Keratinocyte (primary cell): Measurements from ENCODE around the gene GPC1. TPM values are rescaled to one million over a fixed set of nuclear protein-coding genes. Genes with fewer than 3 reads are reported as not detected.

ENCODE experiments used
- DNase-seq: peaks from one replicate; pipeline ENCODE4 v3.0.0-alpha.2; 2011; ENCODE audit warnings: low read depth, missing footprints, low spot score
- FAIRE-seq: peaks from 2 replicates; lab custom pipeline; 2011; peaks lifted over from hg19 to GRCh38; lab: Jason Lieb, UNC
- H2AFZ ChIP-seq: 2 replicates; pipeline ENCODE4 v1.6.0; 2012; ENCODE audit warnings: low read length, control low read depth, inconsistent platforms; ENCODE audit not compliant: control insufficient read depth
- H3K27ac ChIP-seq: 2 replicates; pipeline ENCODE4 v1.5.1; 2011; ENCODE audit warnings: low read length; ENCODE audit not compliant: control insufficient read depth, insufficient read depth
- H3K27me3 ChIP-seq: 3 replicates; pipeline ENCODE4 v1.6.0; 2011; ENCODE audit warnings: low read length; ENCODE audit not compliant: control insufficient read depth, insufficient read depth; ENCODE audit errors: extremely low read depth
- H3K36me3 ChIP-seq, 2 experiments: 2 replicates in 1 of 2; 3 replicates in 1 of 2; pipeline ENCODE4 v1.5.1; 2011; ENCODE audit warnings: low read length in 2 of 2, mild to moderate bottlenecking in 1 of 2; ENCODE audit not compliant: control insufficient read depth in 2 of 2, insufficient read depth in 2 of 2; ENCODE audit errors: extremely low read depth in 1 of 2
- H3K4me1 ChIP-seq: 3 replicates; pipeline ENCODE4 v1.5.1; 2011; ENCODE audit warnings: low read length; ENCODE audit not compliant: control insufficient read depth, insufficient read depth; ENCODE audit errors: extremely low read depth
- H3K4me2 ChIP-seq: 3 replicates; pipeline ENCODE4 v1.6.0; 2011; ENCODE audit warnings: low read depth, low read length; ENCODE audit not compliant: control insufficient read depth, insufficient read depth; ENCODE audit errors: extremely low read depth
- H3K4me3 ChIP-seq, 3 experiments: fragments of 200-600 bp in 1 of 3; sonication (generic) in 1 of 3; 2 replicates in 2 of 3; 3 replicates in 1 of 3; pipeline ENCODE4 v1.5.1; 2011 to 2016; ENCODE audit warnings: low read length in 3 of 3, mild to moderate bottlenecking in 3 of 3, control low read depth in 2 of 3, inconsistent platforms in 1 of 3, low read depth in 1 of 3, mixed read lengths in 1 of 3, mixed run types in 1 of 3, moderate library complexity in 1 of 3; ENCODE audit not compliant: control insufficient read depth in 2 of 3, insufficient read depth in 2 of 3; ENCODE audit errors: extremely low read depth in 1 of 3
- H3K79me2 ChIP-seq: 2 replicates; pipeline ENCODE4 v1.6.0; 2012; ENCODE audit warnings: low read length; ENCODE audit not compliant: control insufficient read depth, insufficient read depth
- H3K9ac ChIP-seq: 3 replicates; pipeline ENCODE4 v1.6.0; 2011; ENCODE audit warnings: low read length; ENCODE audit not compliant: control insufficient read depth, insufficient read depth; ENCODE audit errors: extremely low read depth
- H3K9me1 ChIP-seq: 3 replicates; pipeline ENCODE4 v1.6.0; 2011; ENCODE audit warnings: low read length; ENCODE audit not compliant: control insufficient read depth, insufficient read depth; ENCODE audit errors: extremely low read depth
- H3K9me3 ChIP-seq: 2 replicates; pipeline ENCODE4 v1.5.1; 2012; ENCODE audit warnings: low read depth, low read length; ENCODE audit not compliant: control insufficient read depth
- H4K20me1 ChIP-seq: 3 replicates; pipeline ENCODE4 v1.6.0; 2011; ENCODE audit warnings: low read length; ENCODE audit not compliant: control insufficient read depth, insufficient read depth; ENCODE audit errors: extremely low read depth
- EZH2 ChIP-seq: IDR thresholded peaks from one replicate; pipeline ENCODE4 v1.6.1; 2012; ENCODE audit warnings: inconsistent platforms, mild to moderate bottlenecking, low read length, moderate library complexity
- dilution Hi-C: fragments of 300-500 bp; cut with MboI; formaldehyde crosslinking; loops from one replicate; pipeline ENCODE4 v1.7.0; 2020; ENCODE audit warnings: low sequenced_read_pairs; ENCODE audit not compliant: extremely low pct_ligation_motif_present
- polyA plus RNA-seq, 5 experiments: library from polyadenylated mRNA; depleted of rRNA in 3 of 5; stranded (reverse) in 3 of 5; stranded (forward) in 1 of 5; unstranded in 1 of 5; fragments of >200 nt; gene quantifications; 1 replicate in 1 of 5; 2 replicates in 3 of 5; 3 replicates in 1 of 5; pipeline versions ENCODE4 v1.2.1 to v1.2.3, GENCODE V29; 2011 to 2012; ENCODE audit warnings: missing spikeins in 2 of 5, low read depth in 1 of 5, low replicate concordance in 1 of 5
- TF ChIP-seq, protein P1 (sequence below), 3 experiments: IDR thresholded peaks in 1 of 3; conservative IDR thresholded peaks in 1 of 3; optimal IDR thresholded peaks in 1 of 3; 2 replicates in 2 of 3; 3 replicates in 1 of 3; pipeline versions ENCODE3 to v1.5.1; 2011; ENCODE audit warnings: low read length in 3 of 3, mild to moderate bottlenecking in 3 of 3, moderate library complexity in 2 of 3, control low read depth in 1 of 3, inconsistent platforms in 1 of 3; ENCODE audit not compliant: insufficient read depth in 2 of 3; ENCODE audit errors: extremely low read depth in 1 of 3

The GPC1 gene
- polyA plus RNA-seq, 1 donor (not counting 4 experiments of a cell fraction or from before 2014, with no cell fraction given) = 46.6 TPM

DNA sequence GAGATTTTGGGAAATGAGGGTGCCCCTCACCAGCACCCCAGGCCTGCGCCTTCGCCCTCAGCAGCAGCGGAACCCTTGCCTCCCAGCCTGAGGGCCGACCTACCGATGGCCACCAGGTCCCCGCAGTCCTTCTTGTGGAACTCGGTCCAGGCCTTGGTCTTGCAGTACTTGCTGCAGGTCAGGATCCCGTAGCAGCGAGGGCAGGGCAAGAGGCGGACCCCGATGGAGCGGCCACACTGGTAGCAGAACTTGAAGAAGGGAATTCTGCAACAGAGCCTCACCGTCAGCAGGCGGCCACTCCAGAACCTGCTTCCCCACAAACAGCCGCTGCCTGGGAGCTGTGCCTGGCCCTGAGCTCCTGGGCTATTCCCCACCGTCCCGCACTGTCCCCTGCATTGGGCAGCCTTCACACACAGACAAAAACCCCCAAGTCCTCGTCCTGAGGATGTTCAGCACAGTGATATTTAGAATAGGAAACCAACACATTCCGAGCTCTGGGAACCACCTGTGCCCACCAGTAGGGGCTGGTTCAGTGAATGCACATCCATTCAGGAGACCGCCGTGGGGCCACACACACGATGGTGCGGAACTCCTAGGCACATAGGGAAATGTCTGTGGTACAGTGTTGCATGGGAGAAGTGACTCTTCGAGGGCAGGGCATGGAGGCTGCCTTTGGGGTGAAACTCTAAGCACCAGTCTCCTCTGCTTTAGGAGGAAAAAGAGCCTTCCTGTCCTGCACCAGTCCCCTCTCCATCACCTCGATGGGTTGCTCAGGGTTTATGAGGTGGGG lies 45.6 kb downstream of the GPC1 start:
- no peak for DNase-seq
- dilution Hi-C loops = no loop called here

DNA sequence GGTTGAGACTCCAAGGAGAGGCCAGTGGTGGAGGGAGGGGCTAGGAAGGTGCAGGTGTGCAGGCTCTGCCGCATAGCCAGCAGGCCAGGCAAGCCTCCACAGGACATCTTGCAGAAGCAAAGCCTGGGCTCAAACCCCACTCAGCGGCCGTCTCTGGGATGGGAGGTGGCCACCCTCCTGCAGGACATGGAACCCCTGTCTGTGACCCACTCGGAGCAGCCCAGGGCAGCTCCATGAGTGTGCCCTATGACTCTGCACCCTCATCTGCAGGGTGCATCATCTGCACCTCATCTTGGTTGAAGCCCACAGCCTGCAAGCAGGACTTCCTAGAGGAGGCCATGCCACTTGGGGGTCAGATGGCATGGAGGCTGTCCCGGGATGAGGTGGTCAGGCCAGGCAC lies 46.3 kb downstream of the GPC1 start:
- H3K9ac ChIP-seq = no peak overlapping the region
- no peaks in the 10 kb centered on the region for H3K9me1 ChIP-seq
- no peaks in the 10 kb centered on the region for H3K9me3 ChIP-seq
- no peaks in the 10 kb centered on the region for H3K79me2 ChIP-seq
- H3K27me3 ChIP-seq = peaks cover 4% of the 10 kb centered on the region
- no peaks in the 10 kb centered on the region for H3K4me1 ChIP-seq
- no peak overlapping the region for H3K4me3 ChIP-seq
- no peak overlapping the region for H3K27ac ChIP-seq
- TF ChIP-seq, protein P1, sequence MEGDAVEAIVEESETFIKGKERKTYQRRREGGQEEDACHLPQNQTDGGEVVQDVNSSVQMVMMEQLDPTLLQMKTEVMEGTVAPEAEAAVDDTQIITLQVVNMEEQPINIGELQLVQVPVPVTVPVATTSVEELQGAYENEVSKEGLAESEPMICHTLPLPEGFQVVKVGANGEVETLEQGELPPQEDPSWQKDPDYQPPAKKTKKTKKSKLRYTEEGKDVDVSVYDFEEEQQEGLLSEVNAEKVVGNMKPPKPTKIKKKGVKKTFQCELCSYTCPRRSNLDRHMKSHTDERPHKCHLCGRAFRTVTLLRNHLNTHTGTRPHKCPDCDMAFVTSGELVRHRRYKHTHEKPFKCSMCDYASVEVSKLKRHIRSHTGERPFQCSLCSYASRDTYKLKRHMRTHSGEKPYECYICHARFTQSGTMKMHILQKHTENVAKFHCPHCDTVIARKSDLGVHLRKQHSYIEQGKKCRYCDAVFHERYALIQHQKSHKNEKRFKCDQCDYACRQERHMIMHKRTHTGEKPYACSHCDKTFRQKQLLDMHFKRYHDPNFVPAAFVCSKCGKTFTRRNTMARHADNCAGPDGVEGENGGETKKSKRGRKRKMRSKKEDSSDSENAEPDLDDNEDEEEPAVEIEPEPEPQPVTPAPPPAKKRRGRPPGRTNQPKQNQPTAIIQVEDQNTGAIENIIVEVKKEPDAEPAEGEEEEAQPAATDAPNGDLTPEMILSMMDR (optimal IDR thresholded peaks at IDR 0.05 in 1 of 3, IDR thresholded peaks at IDR 0.05 in 1 of 3, conservative IDR thresholded peaks at IDR 0.05 in 1 of 3; ENCODE audit: extremely low read depth in 1 of 3, insufficient read depth in 2 of 3, low read length in 3 of 3) = no peak
- no peak for TF ChIP-seq EZH2
- dilution Hi-C loops = no loop called here
- no peaks in the 10 kb centered on the region for H4K20me1 ChIP-seq
- FAIRE-seq = no peak
- no peak overlapping the region for H2AFZ ChIP-seq
- no peaks in the 10 kb centered on the region for H3K36me3 ChIP-seq
- no peak for DNase-seq
- H3K4me2 ChIP-seq = no peak overlapping the region

More for the DNA sequence above, 45.6 kb downstream of the GPC1 start:
- H3K9me3 ChIP-seq = no peaks in the 10 kb centered on the region
- H3K27me3 ChIP-seq = peaks cover 4% of the 10 kb centered on the region
- no peak overlapping the region for H3K4me2 ChIP-seq
- no peaks in the 10 kb centered on the region for H3K9me1 ChIP-seq
- no peak overlapping the region for H3K4me3 ChIP-seq
- no peak overlapping the region for H2AFZ ChIP-seq
- no peaks in the 10 kb centered on the region for H4K20me1 ChIP-seq
- H3K79me2 ChIP-seq = no peaks in the 10 kb centered on the region
- TF ChIP-seq, protein P1 (optimal IDR thresholded peaks at IDR 0.05 in 1 of 3, IDR thresholded peaks at IDR 0.05 in 1 of 3, conservative IDR thresholded peaks at IDR 0.05 in 1 of 3; ENCODE audit: extremely low read depth in 1 of 3, insufficient read depth in 2 of 3, low read length in 3 of 3) = no peak
- TF ChIP-seq EZH2 = no peak
- no peak overlapping the region for H3K27ac ChIP-seq
- H3K9ac ChIP-seq = no peak overlapping the region
- no peak for FAIRE-seq
- no peaks in the 10 kb centered on the region for H3K36me3 ChIP-seq
- H3K4me1 ChIP-seq = no peaks in the 10 kb centered on the region
